Heart left ventricle (tissue), 13 donors: Measurements from ENCODE around the gene TLX1.

Source experiments
- CTCF ChIP-seq, 12 donors: fragments of 200-600 bp; sonication (generic) in 4 of 12; IDR thresholded peaks; one replicate each; pipeline versions ENCODE4 v1.5.0 to v1.8.0; 2018 to 2022; ENCODE audit warnings: antibody characterized with exemption in 12 of 12, mild to moderate bottlenecking in 5 of 12
- POLR2A ChIP-seq, 2 donors: fragments of 450-650 bp; IDR thresholded peaks; one replicate each; pipeline ENCODE4 v1.6.1; 2017; ENCODE audit warnings: antibody characterized with exemption in 2 of 2, mild to moderate bottlenecking in 2 of 2, moderate library complexity in 2 of 2
- donor health status: ischemic (EF 13 %, LVEDD 7.1; RV severe dilation, severe dysfunction).
- donor health status: DM: no; HTN: yes; CAD: no.
- donor health status: DM: no; HTN: no; CAD: no.
- donor health status: ischemic (EF 25% LVEDD 6.9; RV normal size, moderate dysfunction).
- donor health status: ischemic (EF 25% LVEDD 5.7; RV mildly dilated, moderate dysfunction).
- donor health status: ischemic (EF 35%, LVEDD 5.7; RV mildly dilated, moderate dysfunction).
- donor health status: nonischemic (EF 11% LVEDD 7.7; RV severe dilation, severe dysfunction).
- donor health status: DM: yes; HTN: yes; CAD: no.
- donor health status: PGD.
- donor health status: ischemic (EF 29% LVEDD 5.4; RV normal size, mild dysfunction).
- donor health status: nonischemic (EF 23%, LVEDD 6.1; RV moderate dilation, normal function).

- no peak for TF ChIP-seq CTCF (IDR thresholded peaks at IDR 0.05)
- no peak for TF ChIP-seq POLR2A (IDR thresholded peaks at IDR 0.05)
Measured at GRCh38 chr10:101174319-101174718, 43.2 kb downstream of the TLX1 start.
